Frontal cortex (tissue), 1 donor: ENCODE results near the gene GNB1. TPM values are rescaled to one million over a fixed set of nuclear protein-coding genes. Genes with fewer than 3 reads are reported as not detected.

Source experiments
- total RNA-seq: library from RNA; depleted of rRNA; stranded (reverse); fragments of >200 nt; gene quantifications from one replicate; pipeline ENCODE4 v1.2.3, GENCODE V29; 2014

Gene GNB1
- total RNA-seq, 1 donor from 2014 or later = 154 TPM

Other genes with a start within 250 kb of the GNB1 start
- gene CDK11B, start 232.1 kb downstream of the GNB1 start, total RNA-seq = 9.0 TPM
- gene SLC35E2B, start 198.3 kb downstream of the GNB1 start, total RNA-seq = 54.6 TPM
- gene CDK11A, start 166.7 kb downstream of the GNB1 start, total RNA-seq = 18.3 TPM
- 23.2 TPM for gene NADK, start 112.6 kb downstream of the GNB1 start, total RNA-seq
- gene CALML6, start 24.2 kb upstream of the GNB1 start, total RNA-seq = not detected
- gene TMEM52, start 28.2 kb upstream of the GNB1 start, total RNA-seq = 1.6 TPM
- 0.41 TPM for gene CFAP74, start 112.7 kb upstream of the GNB1 start, total RNA-seq
- 2.0 TPM for gene GABRD, start 128.3 kb upstream of the GNB1 start, total RNA-seq
- 58.7 TPM for gene PRKCZ, start 159.3 kb upstream of the GNB1 start, total RNA-seq